HepG2 (cell line): ENCODE results near the gene PPP1R15A. TPM values are rescaled to one million over a fixed set of nuclear protein-coding genes. Genes with fewer than 3 reads are reported as not detected.
A peak's percentile ranks its signal among the peaks of the same experiment; 100 is the strongest.

Experiments
- BHLHE40 ChIP-seq: IDR thresholded peaks from 2 replicates; pipeline ENCODE4 v1.6.1; 2011; ENCODE audit warnings: low read length, improper control_type of control experiment
- CAMTA2 ChIP-seq: sonication (generic); formaldehyde crosslinking; IDR thresholded peaks from 2 replicates; pipeline ENCODE4 v1.4.0; 2020; ENCODE audit warnings: mild to moderate bottlenecking, missing genetic modification reagents, borderline replicate concordance
- FOXK2 ChIP-seq: fragments of 450-650 bp; IDR thresholded peaks from 2 replicates; pipeline ENCODE4 v1.6.1; 2016
- GABPA ChIP-seq, 2 experiments: IDR thresholded peaks; 2 replicates each; pipeline ENCODE4 v1.6.1; 2011 to 2016; ENCODE audit warnings: low read depth in 2 of 2, low read length in 1 of 2, missing biosample characterization in 1 of 2, missing genetic modification characterization in 1 of 2
- GATA4 ChIP-seq: sonication (generic); IDR thresholded peaks from 2 replicates; pipeline ENCODE4 v1.6.1; 2016; ENCODE audit warnings: antibody characterized with exemption, low read depth, borderline replicate concordance
- IKZF1 ChIP-seq: fragments of 450-650 bp; IDR thresholded peaks from 2 replicates; pipeline ENCODE4 v1.7.1; 2016
- ISX ChIP-seq: sonication (generic); formaldehyde crosslinking; conservative IDR thresholded peaks from 2 replicates; pipeline ENCODE4 v1.5.0; 2020; ENCODE audit warnings: missing genetic modification reagents
- KLF9 ChIP-seq: IDR thresholded peaks from 2 replicates; pipeline ENCODE4 v1.6.1; 2016; ENCODE audit warnings: low read depth
- RFX5 ChIP-seq: IDR thresholded peaks from 2 replicates; pipeline ENCODE4 v1.6.1; 2011; ENCODE audit warnings: low read depth, low read length, improper control_type of control experiment
- SETDB1 ChIP-seq: sonication (generic); formaldehyde crosslinking; IDR thresholded peaks from 2 replicates; pipeline ENCODE4 v1.5.1; 2020; ENCODE audit warnings: missing genetic modification reagents, mild to moderate bottlenecking, borderline replicate concordance
- SKI ChIP-seq: fragments of 450-650 bp; IDR thresholded peaks from one replicate; pipeline ENCODE4 v1.6.1; 2018; ENCODE audit warnings: mild to moderate bottlenecking; ENCODE audit not compliant: partially characterized antibody
- SOX5 ChIP-seq: IDR thresholded peaks from 2 replicates; pipeline ENCODE4 v1.6.1; 2016; ENCODE audit warnings: borderline replicate concordance
- SP1 ChIP-seq, 2 experiments: fragments of 450-650 bp in 1 of 2; sonication (generic) in 1 of 2; formaldehyde crosslinking in 1 of 2; IDR thresholded peaks; 2 replicates each; pipeline versions ENCODE4 v1.4.0 to v1.6.1; 2016 to 2020; ENCODE audit warnings: missing genetic modification reagents in 1 of 2
- TFE3 ChIP-seq: IDR thresholded peaks from 2 replicates; pipeline ENCODE4 v1.6.1; 2016
- ZBTB49 ChIP-seq: sonication (generic); formaldehyde crosslinking; IDR thresholded peaks from 2 replicates; pipeline ENCODE4 v1.4.0; 2020; ENCODE audit warnings: missing genetic modification reagents, borderline replicate concordance
- ZMYM3 ChIP-seq: sonication (generic); formaldehyde crosslinking; IDR thresholded peaks from 2 replicates; pipeline ENCODE4 v1.5.1; 2020; ENCODE audit warnings: mild to moderate bottlenecking, missing genetic modification reagents
- ZNF225 ChIP-seq: sonication (generic); formaldehyde crosslinking; IDR thresholded peaks from 2 replicates; pipeline ENCODE4 v1.4.0; 2020; ENCODE audit warnings: mild to moderate bottlenecking, missing genetic modification reagents
- ZNF605 ChIP-seq: sonication (generic); formaldehyde crosslinking; IDR thresholded peaks from 2 replicates; pipeline ENCODE4 v1.8.0; 2022; ENCODE audit warnings: mild to moderate bottlenecking, missing genetic modification reagents
- polyA plus RNA-seq, 8 experiments: library from polyadenylated mRNA; depleted of rRNA in 3 of 8; stranded (reverse) in 7 of 8; unstranded in 1 of 8; fragments of >200 nt; fragmentation: Illumina TruSeq in 4 of 8; extraction: Trizol in 4 of 8; gene quantifications; 2 replicates each; pipeline versions ENCODE4 v1.2.1 to v1.2.3, GENCODE V29; 2011 to 2016; ENCODE audit warnings: low read depth in 4 of 8, missing spikeins in 1 of 8, mixed read lengths in 1 of 8; ENCODE audit not compliant: insufficient read depth in 1 of 8
- total RNA-seq, 5 experiments: library from RNA; depleted of rRNA; stranded (reverse); fragments of >200 nt; fragmentation: Illumina TruSeq; extraction: Trizol; gene quantifications; 2 replicates each; pipeline ENCODE4 v1.2.3, GENCODE V29; 2016; ENCODE audit warnings: low read depth in 1 of 5
- TF ChIP-seq, protein P1 (sequence below): sonication (generic); formaldehyde crosslinking; conservative IDR thresholded peaks from 2 replicates; pipeline ENCODE4 v1.8.0; 2022; ENCODE audit warnings: missing genetic modification reagents
- TF ChIP-seq, protein P2 (sequence below): sonication (generic); formaldehyde crosslinking; IDR thresholded peaks from 2 replicates; pipeline ENCODE4 v1.9.0; 2021; ENCODE audit warnings: missing genetic modification reagents, mild to moderate bottlenecking, borderline replicate concordance
- TF ChIP-seq, protein P3 (sequence below): sonication (generic); formaldehyde crosslinking; conservative IDR thresholded peaks from 2 replicates; pipeline ENCODE4 v1.4.0; 2020; ENCODE audit warnings: missing genetic modification reagents
- TF ChIP-seq, protein P4 (sequence below): IDR thresholded peaks from 2 replicates; pipeline ENCODE4 v1.6.1; 2018; ENCODE audit warnings: missing genetic modification reagents, mild to moderate bottlenecking, missing compliant biosample characterization

Gene PPP1R15A
- total and polyA plus RNA-seq, 2 of the 13 experiments (the other 11 are each of a cell fraction or from before 2014, with no cell fraction given) = 15.6 to 18.5 TPM

DNA sequence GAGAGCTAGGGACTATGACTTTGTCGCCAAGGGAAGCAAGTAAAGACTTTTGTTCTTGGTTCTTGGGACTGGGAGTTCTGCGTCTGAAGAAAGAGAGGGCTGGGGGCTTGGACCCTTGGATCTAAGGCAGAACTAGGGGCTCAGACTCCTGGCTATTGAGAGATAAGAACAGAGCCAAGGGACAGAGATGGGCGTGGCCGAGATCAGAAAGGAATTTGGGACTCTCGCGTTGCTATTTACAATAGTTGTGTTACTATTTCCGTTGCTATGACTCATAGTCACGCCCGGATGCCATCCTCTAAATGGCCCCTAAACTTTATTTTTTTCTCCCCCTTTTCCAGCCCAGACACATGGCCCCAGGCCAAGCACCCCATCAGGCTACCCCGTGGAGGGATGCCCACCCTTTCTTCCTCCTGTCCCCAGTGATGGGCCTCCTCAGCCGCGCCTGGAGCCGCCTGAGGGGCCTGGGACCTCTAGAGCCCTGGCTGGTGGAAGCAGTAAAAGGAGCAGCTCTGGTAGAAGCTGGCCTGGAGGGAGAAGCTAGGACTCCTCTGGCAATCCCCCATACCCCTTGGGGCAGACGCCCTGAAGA, 759 bp downstream of the PPP1R15A start (continued):
- TF ChIP-seq ISX (CRISPR knock-in tag) (no peak), ZNF605 (CRISPR knock-in tag) (no peak), ZMYM3 (CRISPR knock-in tag) (no peak), GATA4 (no peak), SP1 (IDR thresholded peaks at IDR 0.05) (no peak), SP1 (CRISPR knock-in tag; IDR thresholded peaks at IDR 0.05) (peak; percentile 38; the same call in 1 of the 2 replicates), SETDB1 (CRISPR knock-in tag) (no peak), ZBTB49 (CRISPR knock-in tag) (no peak), FOXK2 (peak; percentile 73; the same call in 1 of the 2 replicates), SKI (no peak), RFX5 (no peak), ZNF225 (CRISPR knock-in tag) (no peak), CAMTA2 (CRISPR knock-in tag) (0 out of 2 replicates have a peak, but pooled peaks have one; percentile 21), TFE3 (CRISPR knock-in tag) (peak; percentile 86), GABPA (IDR thresholded peaks at IDR 0.05; ENCODE audit: low read depth, low read length) (no peak), GABPA (CRISPR knock-in tag; IDR thresholded peaks at IDR 0.05; ENCODE audit: low read depth) (peak; percentile 67), IKZF1 (no peak), BHLHE40 (0 out of 2 replicates have a peak, but pooled peaks have one; percentile 50), KLF9 (peak; percentile 90; the same call in 1 of the 2 replicates), SOX5 (CRISPR knock-in tag) (peak; percentile 16; the same call in 1 of the 2 replicates)
- TF ChIP-seq, protein P1, sequence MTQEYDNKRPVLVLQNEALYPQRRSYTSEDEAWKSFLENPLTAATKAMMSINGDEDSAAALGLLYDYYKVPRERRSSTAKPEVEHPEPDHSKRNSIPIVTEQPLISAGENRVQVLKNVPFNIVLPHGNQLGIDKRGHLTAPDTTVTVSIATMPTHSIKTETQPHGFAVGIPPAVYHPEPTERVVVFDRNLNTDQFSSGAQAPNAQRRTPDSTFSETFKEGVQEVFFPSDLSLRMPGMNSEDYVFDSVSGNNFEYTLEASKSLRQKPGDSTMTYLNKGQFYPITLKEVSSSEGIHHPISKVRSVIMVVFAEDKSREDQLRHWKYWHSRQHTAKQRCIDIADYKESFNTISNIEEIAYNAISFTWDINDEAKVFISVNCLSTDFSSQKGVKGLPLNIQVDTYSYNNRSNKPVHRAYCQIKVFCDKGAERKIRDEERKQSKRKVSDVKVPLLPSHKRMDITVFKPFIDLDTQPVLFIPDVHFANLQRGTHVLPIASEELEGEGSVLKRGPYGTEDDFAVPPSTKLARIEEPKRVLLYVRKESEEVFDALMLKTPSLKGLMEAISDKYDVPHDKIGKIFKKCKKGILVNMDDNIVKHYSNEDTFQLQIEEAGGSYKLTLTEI (CRISPR knock-in tag) = no peak
- TF ChIP-seq, protein P2, sequence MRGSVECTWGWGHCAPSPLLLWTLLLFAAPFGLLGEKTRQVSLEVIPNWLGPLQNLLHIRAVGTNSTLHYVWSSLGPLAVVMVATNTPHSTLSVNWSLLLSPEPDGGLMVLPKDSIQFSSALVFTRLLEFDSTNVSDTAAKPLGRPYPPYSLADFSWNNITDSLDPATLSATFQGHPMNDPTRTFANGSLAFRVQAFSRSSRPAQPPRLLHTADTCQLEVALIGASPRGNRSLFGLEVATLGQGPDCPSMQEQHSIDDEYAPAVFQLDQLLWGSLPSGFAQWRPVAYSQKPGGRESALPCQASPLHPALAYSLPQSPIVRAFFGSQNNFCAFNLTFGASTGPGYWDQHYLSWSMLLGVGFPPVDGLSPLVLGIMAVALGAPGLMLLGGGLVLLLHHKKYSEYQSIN (CRISPR knock-in tag) = no peak
- TF ChIP-seq, protein P3, sequence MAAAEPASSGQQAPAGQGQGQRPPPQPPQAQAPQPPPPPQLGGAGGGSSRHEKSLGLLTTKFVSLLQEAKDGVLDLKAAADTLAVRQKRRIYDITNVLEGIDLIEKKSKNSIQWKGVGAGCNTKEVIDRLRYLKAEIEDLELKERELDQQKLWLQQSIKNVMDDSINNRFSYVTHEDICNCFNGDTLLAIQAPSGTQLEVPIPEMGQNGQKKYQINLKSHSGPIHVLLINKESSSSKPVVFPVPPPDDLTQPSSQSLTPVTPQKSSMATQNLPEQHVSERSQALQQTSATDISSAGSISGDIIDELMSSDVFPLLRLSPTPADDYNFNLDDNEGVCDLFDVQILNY (CRISPR knock-in tag) = no peak
- TF ChIP-seq, protein P4, sequence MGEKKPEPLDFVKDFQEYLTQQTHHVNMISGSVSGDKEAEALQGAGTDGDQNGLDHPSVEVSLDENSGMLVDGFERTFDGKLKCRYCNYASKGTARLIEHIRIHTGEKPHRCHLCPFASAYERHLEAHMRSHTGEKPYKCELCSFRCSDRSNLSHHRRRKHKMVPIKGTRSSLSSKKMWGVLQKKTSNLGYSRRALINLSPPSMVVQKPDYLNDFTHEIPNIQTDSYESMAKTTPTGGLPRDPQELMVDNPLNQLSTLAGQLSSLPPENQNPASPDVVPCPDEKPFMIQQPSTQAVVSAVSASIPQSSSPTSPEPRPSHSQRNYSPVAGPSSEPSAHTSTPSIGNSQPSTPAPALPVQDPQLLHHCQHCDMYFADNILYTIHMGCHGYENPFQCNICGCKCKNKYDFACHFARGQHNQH = no peak
